ENCODE results near the gene CDRT15.
"Not testable (repeated sequence)": the region's sequence is repeated elsewhere in the genome, so short reads cannot be mapped to it uniquely, and the experiment has no call there.

The CDRT15 gene

DNA sequence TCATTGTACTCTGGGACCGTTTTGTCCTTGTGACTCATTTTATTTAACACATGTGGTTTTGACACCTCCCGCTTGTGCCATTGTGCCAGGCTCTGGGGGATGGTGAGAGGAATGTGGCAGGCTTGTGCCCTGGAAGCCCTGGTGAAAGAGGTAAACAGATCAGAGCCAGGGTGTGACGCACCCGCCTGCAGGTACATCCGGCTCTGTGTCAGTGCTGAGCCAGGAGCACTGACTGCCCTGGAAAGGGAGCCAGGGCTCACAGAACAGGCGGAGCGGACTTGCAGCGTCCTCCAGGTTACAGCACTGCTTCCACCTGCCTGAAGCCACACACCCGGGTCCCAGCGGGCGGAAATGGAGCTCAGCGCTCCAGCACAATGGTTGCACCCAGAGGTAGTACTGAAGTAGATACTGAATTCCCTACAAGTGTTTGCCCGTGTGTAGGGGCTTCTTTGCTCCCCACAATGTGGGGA is 30.6 kb downstream of the CDRT15 start:
- DNase-seq: no peak

DNA sequence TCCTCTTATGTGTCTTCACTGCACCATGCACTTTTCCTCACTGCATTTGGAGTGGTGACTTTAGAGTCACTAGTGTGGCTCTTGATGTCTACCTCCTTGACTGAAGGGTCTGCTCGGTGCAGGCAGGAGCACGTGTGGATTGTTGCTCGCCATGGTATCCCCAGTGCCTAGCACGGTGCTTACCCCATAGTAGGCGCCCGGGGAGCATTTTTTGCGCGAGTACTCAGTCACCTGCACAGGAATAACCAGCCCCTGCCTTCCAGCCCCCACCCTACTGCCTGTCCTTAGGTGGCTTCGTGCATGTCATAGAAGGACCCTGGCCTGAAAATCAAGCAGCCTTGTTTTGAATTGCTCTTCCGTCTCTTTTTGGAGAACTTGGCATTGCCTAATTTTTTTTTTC is 31.3 kb downstream of the CDRT15 start:
- no peak for DNase-seq

DNA sequence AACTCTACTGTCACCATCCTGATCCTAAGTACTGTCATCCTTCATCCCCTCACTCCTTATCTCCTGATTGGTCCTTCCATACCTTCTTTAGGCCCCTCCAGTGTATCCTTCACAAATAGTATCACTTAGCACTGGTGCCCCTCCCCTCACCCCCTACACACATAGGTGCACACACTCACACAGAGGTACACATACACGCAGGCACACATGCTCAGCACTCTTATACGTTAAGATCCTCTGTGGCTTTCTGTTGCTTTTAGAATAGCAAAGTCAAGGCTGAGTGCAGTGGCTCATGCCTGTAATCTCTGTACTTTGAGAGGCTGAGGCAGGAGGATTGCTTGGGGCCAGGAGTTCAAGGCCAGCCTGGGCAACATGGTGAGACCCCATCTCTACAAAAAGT is 32.1 kb downstream of the CDRT15 start:
- no peak for DNase-seq

DNA sequence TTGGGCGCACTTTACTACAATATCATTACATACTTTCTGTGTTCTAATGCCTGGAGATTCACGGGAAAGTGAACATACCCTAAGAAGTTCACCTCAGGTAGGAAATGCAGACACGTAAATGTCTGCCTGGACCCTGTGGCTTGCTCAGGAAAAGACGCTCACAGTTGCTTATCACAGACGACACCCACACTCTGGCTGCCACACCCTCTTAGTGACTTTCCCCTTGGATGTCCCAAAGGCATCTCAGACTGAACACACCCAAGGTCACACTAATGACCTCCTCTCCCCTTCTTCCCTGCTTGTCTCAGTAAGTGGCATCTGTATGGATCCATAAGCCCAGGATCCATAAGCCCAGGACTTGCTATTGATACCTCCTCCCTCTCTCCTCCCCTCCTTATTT is 32.6 kb downstream of the CDRT15 start:
- no peak for DNase-seq

DNA sequence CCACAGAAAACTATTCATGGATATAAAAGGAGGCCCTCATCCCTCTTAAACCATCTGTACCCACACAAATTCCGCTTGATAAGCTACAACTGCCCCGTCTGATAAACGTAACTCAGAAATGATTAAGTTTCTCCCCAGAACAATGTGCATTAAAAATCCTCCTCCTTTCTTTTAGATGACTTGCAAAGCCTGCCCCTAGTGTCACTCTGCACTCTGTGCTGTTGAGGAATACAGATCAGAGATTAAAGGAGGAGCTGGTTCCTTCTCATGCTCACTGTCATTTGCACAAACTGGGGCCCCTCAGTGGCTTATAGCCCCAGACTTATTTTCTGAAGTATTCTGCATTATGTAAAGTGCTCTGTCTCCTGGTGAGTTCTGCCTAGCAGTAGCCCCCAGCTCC is 33.3 kb downstream of the CDRT15 start:
- no peak for DNase-seq

DNA sequence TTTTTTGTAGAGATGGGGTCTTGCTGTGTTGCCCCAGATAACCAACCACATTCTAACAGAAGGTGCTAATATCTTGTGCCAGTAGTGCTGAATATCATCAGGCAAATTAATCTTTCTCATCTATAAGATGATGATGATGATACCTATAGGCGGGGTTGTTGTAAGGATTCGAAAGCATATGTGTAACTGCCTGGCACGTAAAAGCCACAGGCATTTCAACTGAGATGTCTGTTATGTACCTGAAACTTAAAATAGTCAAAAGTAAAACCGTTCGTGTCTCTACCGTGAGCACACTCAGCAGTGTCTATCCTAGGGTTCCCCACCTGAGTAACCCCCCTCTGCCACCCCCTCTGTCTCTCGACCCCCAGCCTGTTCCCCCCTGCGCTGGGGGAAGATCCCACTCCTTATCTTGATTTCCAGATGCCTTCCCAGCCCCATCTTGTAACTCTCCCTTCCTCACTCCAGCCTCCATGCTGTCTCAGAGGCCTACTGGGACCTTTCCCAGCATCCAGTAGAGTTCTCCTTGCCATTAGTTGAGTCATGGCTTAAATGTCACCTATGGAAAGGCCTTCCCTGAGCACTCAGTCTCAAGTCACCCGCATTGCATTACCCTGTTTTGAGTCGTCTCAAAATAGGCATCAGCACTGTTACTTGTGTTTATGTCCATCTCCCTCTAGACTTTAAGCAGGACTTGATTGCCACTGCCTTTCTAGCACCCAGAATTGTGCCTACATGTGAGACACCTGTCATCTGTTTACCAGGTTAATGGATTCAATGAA is 34.1 kb downstream of the CDRT15 start:
- no peak for DNase-seq

DNA sequence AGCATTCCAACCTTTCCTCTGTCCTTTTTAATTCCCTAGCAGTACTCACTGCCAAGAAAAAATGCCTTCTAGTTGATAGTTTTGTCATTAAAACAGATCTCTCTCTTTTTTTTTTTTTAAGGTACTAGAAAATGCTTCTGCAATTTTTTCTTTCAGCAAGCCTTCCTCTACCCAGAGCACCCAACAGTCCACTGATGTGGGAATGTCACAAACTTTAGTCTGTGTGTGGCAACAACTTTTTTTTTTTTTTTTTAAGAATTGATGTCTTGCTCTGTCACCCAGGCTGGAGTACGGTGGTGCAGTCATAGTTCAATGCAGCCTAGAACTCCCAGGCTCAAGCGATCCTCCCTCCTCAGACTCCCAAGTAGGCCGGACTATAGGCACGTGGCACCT is 34.7 kb downstream of the CDRT15 start:
- no peak for DNase-seq

DNA sequence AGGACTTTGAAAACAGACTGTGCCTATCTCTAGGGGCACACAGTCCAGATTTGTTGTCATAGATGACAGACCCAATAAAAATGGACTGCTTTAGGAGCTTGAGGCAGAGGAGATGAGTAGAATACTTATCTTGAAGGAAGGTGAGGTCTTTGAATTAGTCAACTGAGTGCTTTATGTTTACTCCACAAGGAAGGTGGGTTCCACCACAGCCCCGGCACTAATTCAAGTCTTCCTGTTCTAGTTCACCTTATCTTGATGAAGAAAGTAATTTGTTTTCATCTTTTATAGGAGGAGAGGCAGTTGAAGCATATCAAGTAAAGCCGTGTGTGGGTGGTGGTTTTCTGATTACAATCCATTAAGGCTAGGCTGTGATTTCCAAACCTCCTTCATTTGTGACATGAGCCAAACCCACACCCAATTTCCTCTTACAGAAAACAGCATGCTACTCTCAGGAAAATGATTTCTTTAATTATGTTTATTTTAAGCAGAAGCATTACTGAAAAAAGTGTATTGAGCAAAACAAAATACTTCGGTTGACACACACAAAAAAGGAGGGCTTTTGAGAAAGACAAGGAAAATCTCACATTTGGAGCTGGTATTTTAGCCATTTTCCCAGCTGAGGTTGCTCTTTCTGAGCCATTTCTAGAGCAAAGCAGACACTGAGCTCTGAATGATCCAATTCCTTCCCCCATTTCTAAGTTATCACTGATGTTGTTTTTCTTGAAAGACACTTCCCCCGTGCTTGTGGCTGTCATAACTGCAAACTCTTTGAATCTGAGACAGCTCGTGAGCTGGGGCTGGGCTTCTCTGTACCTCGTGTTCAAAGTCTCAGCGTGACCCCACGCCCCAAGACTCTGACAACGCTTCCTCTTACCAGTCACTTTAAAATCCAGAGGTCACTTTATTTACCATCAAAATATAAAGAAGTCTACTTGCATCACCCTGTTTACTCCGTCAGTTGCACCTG is 35.4 kb downstream of the CDRT15 start:
- DNase-seq: no peak

DNA sequence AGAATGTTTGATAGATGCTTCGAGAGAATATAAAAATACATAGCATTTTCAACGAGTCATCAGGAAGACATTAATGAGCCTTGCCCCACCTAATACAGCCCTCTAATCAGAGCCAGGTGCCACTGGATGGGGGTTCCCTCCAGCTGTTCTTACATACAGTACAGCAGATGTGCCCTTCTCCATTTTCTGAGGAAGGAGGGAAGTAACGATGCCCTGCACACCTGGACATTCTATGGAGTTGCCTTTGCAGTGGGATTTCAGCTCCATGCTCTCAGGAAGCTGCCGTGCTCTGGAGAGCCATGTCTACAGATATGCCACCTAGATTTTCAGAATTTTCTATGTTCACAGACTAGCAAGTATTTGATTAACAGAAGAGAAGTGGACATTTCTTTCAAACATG is 36.3 kb downstream of the CDRT15 start:
- DNase-seq: no peak

DNA sequence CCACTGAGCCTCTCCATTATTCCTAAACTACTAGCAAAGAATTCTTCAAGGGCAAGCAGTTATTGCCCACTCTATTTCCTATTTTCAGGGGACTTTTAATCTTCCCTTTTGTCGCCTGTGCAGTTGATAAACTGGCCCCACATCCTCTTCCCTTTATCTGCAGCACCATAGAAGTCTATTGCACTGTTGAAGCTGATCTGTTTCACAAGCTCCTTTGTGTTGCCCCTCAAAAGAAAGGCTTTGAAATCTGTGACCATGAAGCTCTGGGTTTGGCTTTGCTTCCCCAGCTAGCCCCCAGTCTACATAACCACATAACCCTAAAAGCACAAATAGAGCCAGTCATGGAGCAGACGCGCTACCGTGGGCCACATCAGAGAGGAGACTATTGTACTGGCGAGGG is 37.1 kb downstream of the CDRT15 start:
- no peak for DNase-seq

DNA sequence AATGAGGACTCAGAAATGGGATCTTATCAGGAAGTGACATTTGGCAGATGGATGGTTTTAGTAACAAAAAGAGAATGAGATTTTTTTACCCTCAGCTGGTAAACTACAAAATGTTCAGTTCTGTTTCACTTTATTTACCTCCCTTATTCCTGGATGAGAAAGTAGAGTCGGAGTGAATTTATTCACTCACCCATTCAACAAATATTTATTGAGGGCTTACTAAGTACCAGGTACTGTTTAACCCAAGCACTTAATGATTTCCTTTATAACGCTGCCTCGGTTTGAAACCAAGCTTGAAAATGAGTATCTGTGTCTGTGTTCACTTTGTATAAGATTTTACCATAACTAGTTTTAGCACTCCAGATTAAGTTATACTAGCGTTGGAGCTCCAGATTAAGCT is 38.1 kb downstream of the CDRT15 start:
- DNase-seq: no peak

DNA sequence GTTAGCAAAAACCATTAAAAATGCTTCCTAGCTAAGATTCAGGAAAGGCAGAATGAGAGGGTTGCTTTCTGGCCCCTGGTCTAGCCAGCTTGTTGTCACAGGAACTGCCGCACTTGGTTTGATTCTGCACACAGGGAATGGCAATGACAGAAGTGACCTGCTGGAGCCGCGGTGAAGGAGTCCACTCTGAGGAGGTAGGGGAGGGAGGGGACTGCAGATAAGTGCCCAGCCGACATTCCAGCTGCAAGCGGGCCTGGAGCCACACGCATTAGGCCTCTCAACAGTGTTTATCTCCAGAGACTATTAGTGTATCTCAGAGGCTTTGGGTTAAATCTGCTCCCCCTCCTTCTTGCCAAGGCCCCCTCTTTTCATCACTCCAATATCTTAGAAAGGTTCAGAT is 38.6 kb downstream of the CDRT15 start:
- no peak for DNase-seq

DNA sequence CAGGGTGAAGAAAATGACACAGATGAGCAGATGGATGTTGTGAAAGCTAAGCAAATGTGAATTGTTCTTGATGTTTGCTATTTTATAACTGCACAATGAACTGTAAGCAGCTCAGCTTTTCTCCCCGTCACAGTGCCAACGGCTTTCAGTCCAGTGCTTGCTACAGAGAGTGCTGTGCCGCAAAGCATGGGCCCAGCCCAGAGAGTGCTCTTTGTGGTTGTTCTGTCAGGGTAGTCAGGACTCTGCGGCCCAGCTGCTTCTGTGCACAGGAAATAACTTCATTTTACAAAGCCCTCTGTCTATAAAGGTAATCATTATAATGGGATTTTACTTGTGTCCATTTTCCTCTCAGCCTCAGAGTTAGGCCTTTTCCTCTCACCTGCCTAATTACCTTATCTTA is 39.1 kb downstream of the CDRT15 start:
- no peak for DNase-seq

DNA sequence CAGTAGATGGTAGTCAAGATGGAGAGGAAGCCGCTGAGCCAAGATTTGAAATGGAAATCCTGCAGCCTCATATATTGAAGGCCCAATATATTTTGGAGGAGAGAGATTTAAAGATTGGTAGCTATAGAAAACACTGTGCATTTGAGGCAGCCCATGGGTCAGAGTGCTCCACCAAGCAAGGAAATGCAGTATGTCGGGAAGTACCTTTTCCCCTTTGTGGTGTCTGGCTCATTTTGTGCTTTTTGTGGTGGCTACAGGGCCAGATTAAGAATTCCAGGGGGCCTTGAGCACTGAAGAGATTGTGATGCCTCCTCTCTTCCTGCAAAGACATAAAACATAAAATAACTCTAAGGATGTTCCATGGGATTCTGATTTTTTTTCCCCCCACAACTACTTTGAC is 39.6 kb downstream of the CDRT15 start:
- DNase-seq: no peak

DNA sequence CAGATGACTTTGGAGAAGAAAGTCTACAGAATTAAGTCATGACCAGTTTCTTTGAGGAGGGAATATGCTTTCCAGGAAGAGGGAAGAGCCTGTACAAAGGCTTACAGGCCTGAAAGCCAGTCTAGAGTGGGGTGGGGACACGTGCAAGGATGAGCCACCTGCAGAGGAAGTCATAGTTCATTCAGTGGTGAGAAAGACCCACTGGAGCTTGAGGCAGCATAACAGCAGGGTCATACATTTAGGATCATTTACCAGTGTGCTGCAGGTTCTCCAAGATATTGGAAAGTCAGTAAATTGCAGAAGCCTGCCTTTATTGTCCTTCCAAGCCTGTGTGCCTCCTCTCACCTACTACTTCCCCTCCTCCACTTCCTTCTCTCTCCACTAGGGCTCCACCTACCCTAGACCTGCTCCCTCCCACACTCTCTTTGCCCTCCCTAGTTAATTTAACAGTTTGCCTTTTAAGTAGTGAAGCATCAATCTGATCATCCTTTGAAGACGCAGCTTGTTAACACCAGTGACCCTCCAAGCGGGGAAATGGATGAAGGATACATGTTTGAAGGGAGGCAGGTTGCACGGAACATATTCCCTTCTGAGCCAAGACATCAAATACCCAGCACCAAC is 40.2 kb downstream of the CDRT15 start:
- no peak for DNase-seq

DNA sequence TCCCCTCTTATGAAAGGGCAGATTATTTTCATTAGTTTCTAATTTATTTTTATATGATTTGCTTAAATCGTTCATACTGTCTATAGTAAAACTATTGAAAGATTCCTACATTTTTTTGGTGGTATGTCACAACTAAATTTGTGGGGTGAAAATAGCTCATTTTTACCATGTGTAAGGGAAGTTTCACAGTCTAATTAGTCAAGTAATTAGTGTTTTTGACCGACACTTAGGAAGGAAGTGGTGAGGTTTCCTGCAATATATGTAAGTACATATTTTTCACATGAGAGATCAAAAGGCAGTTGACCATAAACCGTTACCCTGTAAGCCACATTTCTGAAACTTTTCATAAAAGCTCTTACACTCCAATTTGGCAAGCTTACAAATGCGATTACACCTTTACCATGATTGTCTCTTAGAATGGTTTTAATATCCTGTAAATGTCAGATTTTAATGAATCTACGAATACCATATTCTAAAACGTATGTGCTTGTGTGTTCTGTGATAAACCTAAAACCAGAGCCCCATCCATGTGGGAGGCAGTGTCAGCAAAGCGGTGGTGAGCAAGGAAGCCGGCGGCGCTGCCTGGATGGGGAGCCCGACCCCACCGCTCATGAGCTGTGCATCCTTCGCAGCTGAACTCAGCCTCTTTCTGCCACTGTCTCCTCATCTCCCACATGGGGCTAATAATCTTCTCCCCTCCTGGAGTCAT is 43.9 kb downstream of the CDRT15 start:
- DNase-seq: not testable (repeated sequence)

DNA sequence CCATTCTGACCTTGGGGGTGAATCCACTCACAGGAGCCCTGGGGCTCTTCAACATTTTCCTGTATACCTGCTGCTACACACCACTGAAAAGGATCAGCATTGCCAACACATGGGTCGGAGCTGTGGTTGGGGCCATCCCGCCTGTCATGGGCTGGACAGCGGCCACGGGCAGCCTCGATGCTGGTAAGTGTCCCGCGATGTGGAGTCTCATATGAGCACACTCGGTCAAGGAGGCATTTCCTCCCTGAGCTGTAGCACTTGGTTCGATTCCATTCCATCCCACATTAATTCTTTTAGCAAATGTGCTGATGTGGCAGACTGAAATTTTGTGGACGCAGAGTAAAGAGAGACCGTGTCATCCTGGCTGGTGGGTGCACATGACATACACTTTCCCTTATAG is 44.6 kb downstream of the CDRT15 start:
- not testable (repeated sequence) for DNase-seq

DNA sequence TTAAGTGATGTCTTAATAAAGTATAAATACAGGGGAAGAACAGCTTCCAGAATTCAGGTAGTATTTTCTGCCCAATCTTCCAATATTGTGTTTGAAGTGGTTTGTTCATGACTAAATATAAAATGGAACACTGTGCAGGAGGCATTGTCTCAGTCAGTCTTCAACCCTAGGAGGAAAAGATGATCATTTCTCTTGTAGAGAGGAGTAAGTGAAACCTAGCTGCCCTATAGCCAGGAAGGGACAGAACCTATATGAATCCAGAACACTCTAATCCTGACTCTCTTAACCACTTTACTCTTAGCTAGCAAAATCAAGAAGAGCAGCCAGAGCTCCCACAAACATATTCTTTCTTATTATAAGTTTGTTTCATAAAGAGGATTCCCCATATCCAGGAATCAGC is 45.2 kb downstream of the CDRT15 start:
- not testable (repeated sequence) for DNase-seq

DNA sequence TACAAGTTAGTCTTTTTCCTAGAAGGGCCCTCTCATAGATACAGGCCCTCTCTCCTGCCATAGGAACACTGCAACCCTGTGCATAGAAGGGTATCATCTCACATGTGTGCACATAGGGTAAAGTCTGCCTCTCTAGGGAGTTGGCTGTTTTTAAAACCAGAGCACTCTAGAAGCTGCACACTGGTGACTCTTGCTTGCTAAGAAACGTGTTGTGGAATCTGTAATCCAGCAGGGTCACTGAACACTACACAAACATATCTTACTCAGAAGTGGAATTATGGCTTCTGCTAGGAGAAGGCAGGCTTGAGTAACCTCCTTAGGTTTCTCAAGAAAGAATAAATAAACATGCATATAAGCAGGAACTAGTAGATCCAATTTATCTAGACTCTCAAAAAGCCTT is 45.9 kb downstream of the CDRT15 start:
- DNase-seq: not testable (repeated sequence)

DNA sequence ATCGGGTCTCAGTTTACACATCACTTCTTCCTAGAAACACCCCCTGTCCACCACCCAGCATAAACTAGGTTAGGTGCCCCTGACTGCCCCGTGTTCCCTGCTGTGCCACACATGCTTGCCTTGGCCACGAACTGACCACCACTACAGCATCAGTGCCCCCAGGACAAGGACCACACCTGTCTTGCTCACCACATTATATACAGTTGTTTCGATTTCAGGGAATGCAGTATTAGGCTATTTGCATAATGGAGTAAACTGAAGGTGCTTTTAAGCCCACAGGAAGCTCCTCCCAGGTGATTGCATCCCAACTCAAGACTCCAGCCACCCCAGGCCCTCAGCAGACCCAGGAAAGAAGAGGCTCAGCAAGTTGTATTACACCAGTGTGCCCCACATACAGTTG is 50.2 kb downstream of the CDRT15 start:
- not testable (repeated sequence) for DNase-seq
